DND-41 (cell line): ENCODE measurements around the gene FAXDC2.

Experiments used
- ATAC-seq: fragments of 200-7000 bp; cut with Tn5 transposase; 3 replicates; pipeline ENCODE4 v1.9.1; 2021; ENCODE audit warnings: low read depth; ENCODE audit not compliant: insufficient read depth
- DNase-seq: peaks from one replicate; pipeline ENCODE4 v3.0.0-alpha.2; 2020
- H2AFZ ChIP-seq: 2 replicates; pipeline ENCODE4 v1.6.0; 2012; ENCODE audit warnings: low read depth, low read length
- H3K27ac ChIP-seq: 2 replicates; pipeline ENCODE4 v1.5.1; 2012; ENCODE audit warnings: low read length, inconsistent platforms
- H3K27me3 ChIP-seq: fragments of 200-600 bp; sonication (generic); 2 replicates; pipeline ENCODE4 v1.6.0; 2012; ENCODE audit warnings: low read length, mild to moderate bottlenecking, inconsistent platforms; ENCODE audit not compliant: insufficient read depth, poor library complexity
- H3K36me3 ChIP-seq: 2 replicates; pipeline ENCODE4 v1.5.1; 2012; ENCODE audit warnings: low read length, inconsistent platforms; ENCODE audit not compliant: insufficient read depth
- H3K4me1 ChIP-seq: 2 replicates; pipeline ENCODE4 v1.5.1; 2012; ENCODE audit warnings: mild to moderate bottlenecking, low read length; ENCODE audit not compliant: insufficient read depth
- H3K4me2 ChIP-seq: 2 replicates; pipeline ENCODE4 v1.6.0; 2012; ENCODE audit warnings: mild to moderate bottlenecking, moderate library complexity, low read length, inconsistent platforms; ENCODE audit not compliant: insufficient read depth
- H3K4me3 ChIP-seq, 2 experiments: fragments of 200-600 bp in 1 of 2; shearing (Covaris generic) in 1 of 2; 2 replicates each; pipeline ENCODE4 v1.5.1; 2012 to 2016; ENCODE audit warnings: inconsistent platforms in 2 of 2, low read length in 2 of 2, mild to moderate bottlenecking in 2 of 2, low read depth in 1 of 2, moderate library complexity in 1 of 2
- H3K79me2 ChIP-seq: 2 replicates; pipeline ENCODE4 v1.6.0; 2012; ENCODE audit warnings: low read length, inconsistent platforms; ENCODE audit not compliant: insufficient read depth
- H3K9ac ChIP-seq: 2 replicates; pipeline ENCODE4 v1.6.0; 2012; ENCODE audit warnings: low read depth, mild to moderate bottlenecking, inconsistent platforms, low read length, moderate library complexity
- H3K9me3 ChIP-seq: 2 replicates; pipeline ENCODE4 v1.5.1; 2012; ENCODE audit warnings: low read length, moderate library complexity, mild to moderate bottlenecking, inconsistent platforms; ENCODE audit not compliant: insufficient read depth, severe bottlenecking
- H4K20me1 ChIP-seq: 2 replicates; pipeline ENCODE4 v1.6.0; 2012; ENCODE audit warnings: low read length; ENCODE audit not compliant: insufficient read depth
- EZH2 ChIP-seq: IDR thresholded peaks from 3 replicates; pipeline ENCODE4 v1.6.1; 2012; ENCODE audit warnings: borderline replicate concordance, low read depth, mild to moderate bottlenecking, moderate library complexity, low read length, inconsistent platforms; ENCODE audit not compliant: severe bottlenecking
- TF ChIP-seq, protein P1 (sequence below): IDR thresholded peaks from 2 replicates; pipeline ENCODE4 v1.5.1; 2012; ENCODE audit warnings: borderline replicate concordance, low read length, moderate library complexity, mild to moderate bottlenecking; ENCODE audit not compliant: poor library complexity, severe bottlenecking; ENCODE audit errors: extremely low read depth

The FAXDC2 gene

DNA sequence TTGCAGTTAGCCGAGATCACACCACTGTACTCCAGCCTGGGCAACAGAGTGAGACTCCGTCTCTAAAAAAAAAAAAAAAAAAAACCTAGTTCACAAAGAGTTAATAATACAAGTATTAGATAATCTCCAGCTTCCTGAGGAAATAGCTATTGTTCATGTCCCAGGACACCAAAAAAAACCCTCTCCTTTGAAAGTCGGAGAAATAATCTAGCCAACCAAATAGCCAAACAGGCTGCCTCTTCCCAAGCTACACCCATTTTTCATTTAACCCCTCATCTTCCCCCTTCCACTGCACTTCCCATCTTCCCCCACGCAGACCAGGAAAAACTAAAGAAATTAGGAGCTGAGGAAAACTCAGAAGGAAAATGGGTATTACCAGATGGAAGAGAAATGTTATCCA lies 31.6 kb upstream of the FAXDC2 start:
- no peak overlapping the region for H3K4me2 ChIP-seq
- DNase-seq, result no peak
- H3K36me3 ChIP-seq, result peaks cover 38% of the 10 kb centered on the region
- no peak for ATAC-seq
- no peaks in the 10 kb centered on the region for H4K20me1 ChIP-seq
- H3K27me3 ChIP-seq, result no peaks in the 10 kb centered on the region
- no peak overlapping the region for H3K4me3 ChIP-seq
- H3K4me1 ChIP-seq, result no peaks in the 10 kb centered on the region
- no peak overlapping the region for H3K27ac ChIP-seq
- H3K9me3 ChIP-seq, result peaks cover 23% of the 10 kb centered on the region
- no peak overlapping the region for H3K9ac ChIP-seq
- no peak overlapping the region for H2AFZ ChIP-seq
- no peaks in the 10 kb centered on the region for H3K79me2 ChIP-seq
- TF ChIP-seq, protein P1, sequence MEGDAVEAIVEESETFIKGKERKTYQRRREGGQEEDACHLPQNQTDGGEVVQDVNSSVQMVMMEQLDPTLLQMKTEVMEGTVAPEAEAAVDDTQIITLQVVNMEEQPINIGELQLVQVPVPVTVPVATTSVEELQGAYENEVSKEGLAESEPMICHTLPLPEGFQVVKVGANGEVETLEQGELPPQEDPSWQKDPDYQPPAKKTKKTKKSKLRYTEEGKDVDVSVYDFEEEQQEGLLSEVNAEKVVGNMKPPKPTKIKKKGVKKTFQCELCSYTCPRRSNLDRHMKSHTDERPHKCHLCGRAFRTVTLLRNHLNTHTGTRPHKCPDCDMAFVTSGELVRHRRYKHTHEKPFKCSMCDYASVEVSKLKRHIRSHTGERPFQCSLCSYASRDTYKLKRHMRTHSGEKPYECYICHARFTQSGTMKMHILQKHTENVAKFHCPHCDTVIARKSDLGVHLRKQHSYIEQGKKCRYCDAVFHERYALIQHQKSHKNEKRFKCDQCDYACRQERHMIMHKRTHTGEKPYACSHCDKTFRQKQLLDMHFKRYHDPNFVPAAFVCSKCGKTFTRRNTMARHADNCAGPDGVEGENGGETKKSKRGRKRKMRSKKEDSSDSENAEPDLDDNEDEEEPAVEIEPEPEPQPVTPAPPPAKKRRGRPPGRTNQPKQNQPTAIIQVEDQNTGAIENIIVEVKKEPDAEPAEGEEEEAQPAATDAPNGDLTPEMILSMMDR, result no peak
- no peak for TF ChIP-seq EZH2

DNA sequence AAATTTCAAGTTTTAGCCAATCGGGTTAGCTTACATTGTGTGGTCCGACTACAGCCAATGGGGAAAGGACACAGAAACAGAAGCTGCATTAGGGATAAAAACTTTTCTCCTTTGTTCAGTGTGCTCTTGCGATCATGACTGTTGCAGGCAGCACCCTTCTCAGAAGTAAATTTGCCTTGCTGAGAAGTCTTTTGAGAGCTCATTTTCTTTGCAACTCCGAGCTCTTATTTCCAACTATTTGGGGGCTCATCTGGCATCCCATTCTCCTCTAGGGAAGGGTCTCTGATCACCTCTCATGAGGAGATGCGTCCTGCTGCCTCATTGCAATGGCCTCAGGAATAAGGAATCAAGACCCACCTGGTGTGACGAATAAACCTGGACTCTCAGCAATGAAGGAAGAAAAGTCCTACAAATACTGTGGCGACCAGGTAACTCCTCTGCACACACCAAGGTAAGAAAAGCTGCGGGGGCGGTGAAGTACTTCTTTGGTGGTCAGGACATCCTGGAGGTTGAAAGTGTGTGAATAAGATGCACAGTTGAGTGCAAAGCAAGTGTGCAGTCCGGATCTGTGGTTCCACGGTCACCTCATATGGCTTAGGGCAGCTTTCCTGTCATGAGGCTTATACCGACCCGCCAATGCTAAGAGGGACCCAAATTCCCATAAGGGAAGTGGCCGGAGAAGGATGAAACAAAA lies 28.4 kb upstream of the FAXDC2 start:
- Histone ChIP-seq H3K79me2 (no peaks in the 10 kb centered on the region), H4K20me1 (0 out of 2 replicates have a peak, but pooled peaks cover 5% of the 10 kb centered on the region), H3K27ac (no peak overlapping the region), H3K9ac (no peak overlapping the region), H3K27me3 (no peaks in the 10 kb centered on the region), H3K9me3 (peaks cover 2% of the 10 kb centered on the region), H2AFZ (no peak overlapping the region), H3K4me1 (no peaks in the 10 kb centered on the region), H3K36me3 (peaks cover 43% of the 10 kb centered on the region), H3K4me2 (no peak overlapping the region), H3K4me3 (no peak overlapping the region)
- ATAC-seq (no peak), DNase-seq (no peak)
- TF ChIP-seq, protein P1, result no peak
- TF ChIP-seq EZH2, result no peak

DNA sequence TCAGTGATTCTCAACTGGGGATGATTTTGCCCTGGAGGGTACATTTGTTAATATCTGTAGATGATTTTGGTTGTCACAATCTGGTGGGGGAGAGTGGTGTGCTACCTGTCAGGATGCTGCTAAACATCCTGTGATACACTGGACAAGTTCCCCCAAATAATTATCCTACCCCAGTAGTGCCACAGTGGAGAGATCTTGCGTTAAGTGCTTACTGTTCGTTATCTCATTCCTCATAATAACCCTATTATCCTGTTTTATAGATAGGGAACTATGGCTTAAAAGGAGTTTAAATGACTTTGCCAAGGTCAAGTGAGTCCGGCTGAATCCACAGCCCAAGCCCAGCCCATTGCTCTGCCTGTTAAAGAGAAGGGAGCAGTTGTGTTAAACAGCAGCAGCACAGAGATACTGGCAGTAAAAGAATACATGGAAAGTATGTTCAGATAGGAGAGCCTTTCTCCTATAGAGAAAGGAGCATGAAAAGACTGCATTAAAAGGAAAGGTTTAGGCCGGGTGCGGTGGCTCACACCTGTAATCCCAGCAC lies 23.5 kb upstream of the FAXDC2 start:
- H3K9me3 ChIP-seq, result peaks cover 2% of the 10 kb centered on the region
- ATAC-seq (no peak), DNase-seq (no peak)
- no peak overlapping the region for H2AFZ ChIP-seq
- TF ChIP-seq EZH2, result no peak
- TF ChIP-seq, protein P1, result no peak
- H3K4me1 ChIP-seq, result no peaks in the 10 kb centered on the region
- H3K36me3 ChIP-seq, result peaks cover 84% of the 10 kb centered on the region
- H3K79me2 ChIP-seq, result peaks cover 7% of the 10 kb centered on the region; the same call in 1 of the 2 replicates
- H4K20me1 ChIP-seq, result peaks cover 9% of the 10 kb centered on the region
- H3K9ac ChIP-seq, result no peak overlapping the region
- no peak overlapping the region for H3K27ac ChIP-seq
- no peak overlapping the region for H3K4me2 ChIP-seq
- no peaks in the 10 kb centered on the region for H3K27me3 ChIP-seq
- no peak overlapping the region for H3K4me3 ChIP-seq
